HepG2 (cell line): ENCODE measurements around the gene SLIT3. TPM values are rescaled to one million over a fixed set of nuclear protein-coding genes. Genes with fewer than 3 reads are reported as not detected.

Experiments used
- ATAC-seq: fragments of 200-7000 bp; cut with Tn5 transposase; 3 replicates; pipeline ENCODE4 v1.9.1; 2020; ENCODE audit warnings: mild to moderate bottlenecking, moderate library complexity
- BruUV-seq: library from RNA; stranded (reverse); fragments of 400-500 nt; replicated peaks from 2 replicates; lab custom pipeline; 2021; lab: Mats Ljungman, UMichigan
- CTCF ChIA-PET: fragments of 300-600 bp; formaldehyde crosslinking; extraction: SDS; loops from one replicate; lab custom pipeline; 2021; ENCODE audit warnings: low total read pairs, inconsistent platforms, low intra/inter-chr PET ratio; lab: Yijun Ruan, JAX
- POLR2A ChIA-PET: fragments of 350-600 bp; sonication (Branson Sonifier 250); formaldehyde crosslinking; loops from one replicate; lab custom pipeline; 2020; ENCODE audit warnings: antibody characterized with exemption, inconsistent platforms; lab: Yijun Ruan, JAX
- DNase-seq: peaks from one replicate; pipeline ENCODE4 v3.0.0-alpha.2; 2015; ENCODE audit warnings: low spot score
- FAIRE-seq: peaks from 3 replicates; lab custom pipeline; 2011; peaks lifted over from hg19 to GRCh38; lab: Jason Lieb, UNC
- H2AFZ ChIP-seq: one replicate; pipeline ENCODE4 v1.6.1; 2011; ENCODE audit warnings: low read length, inconsistent platforms
- H3K27ac ChIP-seq: fragments of 300-600 bp; 3 replicates; pipeline ENCODE4 v1.8.0; 2011; ENCODE audit warnings: mixed run types, mild to moderate bottlenecking, mixed read lengths, low read length, inconsistent platforms; ENCODE audit not compliant: insufficient read depth; ENCODE audit errors: extremely low read length
- H3K27me3 ChIP-seq, 2 experiments: fragments of 200-600 bp in 1 of 2; 2 replicates in 1 of 2; 3 replicates in 1 of 2; pipeline versions ENCODE4 v1.6.0 to v1.8.0; 2011; ENCODE audit warnings: low read length in 2 of 2, mild to moderate bottlenecking in 2 of 2, moderate library complexity in 2 of 2, inconsistent platforms in 1 of 2; ENCODE audit not compliant: insufficient read depth in 2 of 2, control insufficient read depth in 1 of 2
- H3K36me3 ChIP-seq, 2 experiments: fragments of 200-600 bp in 1 of 2; replicated peaks in 1 of 2; 2 replicates in 1 of 2; 3 replicates in 1 of 2; pipeline versions ENCODE4 v1.5.1 to v1.8.0; 2011; ENCODE audit warnings: low read length in 2 of 2, inconsistent platforms in 1 of 2; ENCODE audit not compliant: insufficient read depth in 2 of 2, control insufficient read depth in 1 of 2
- H3K4me1 ChIP-seq: 2 replicates; pipeline ENCODE4 v1.5.1; 2012; ENCODE audit warnings: low read length, inconsistent platforms; ENCODE audit not compliant: insufficient read depth
- H3K4me2 ChIP-seq: 2 replicates; pipeline ENCODE4 v1.6.0; 2011; ENCODE audit warnings: low read depth, low read length, inconsistent platforms
- H3K4me3 ChIP-seq, 3 experiments: fragments of 200-600 bp in 1 of 3; sonication (generic), shearing (Covaris generic) in 1 of 3; replicated peaks in 1 of 3; 2 replicates each; pipeline ENCODE4 v1.5.1; 2011 to 2016; ENCODE audit warnings: low read length in 3 of 3, inconsistent platforms in 2 of 3, low read depth in 2 of 3, mild to moderate bottlenecking in 2 of 3, control low read depth in 1 of 3, mixed read lengths in 1 of 3; ENCODE audit not compliant: insufficient read depth in 1 of 3
- H3K79me2 ChIP-seq: one replicate; pipeline ENCODE4 v1.6.1; 2011; ENCODE audit warnings: low read length, inconsistent platforms; ENCODE audit not compliant: insufficient read depth
- H3K9ac ChIP-seq: 2 replicates; pipeline ENCODE4 v1.6.0; 2011; ENCODE audit warnings: mild to moderate bottlenecking, low read depth, low read length, inconsistent platforms; ENCODE audit not compliant: insufficient read depth
- H3K9me3 ChIP-seq: 2 replicates; pipeline ENCODE4 v1.5.1; 2012; ENCODE audit warnings: mild to moderate bottlenecking, low read length
- H4K20me1 ChIP-seq: 2 replicates; pipeline ENCODE4 v1.6.0; 2011; ENCODE audit warnings: inconsistent platforms, mild to moderate bottlenecking, low read length, moderate library complexity; ENCODE audit not compliant: insufficient read depth
- KLF16 ChIP-seq, 2 experiments: sonication (generic) in 1 of 2; formaldehyde crosslinking in 1 of 2; IDR thresholded peaks; 2 replicates each; pipeline versions ENCODE4 v1.6.1 to v1.8.0; 2016 to 2023; ENCODE audit warnings: missing genetic modification reagents in 2 of 2, missing compliant biosample characterization in 1 of 2
- NFE2L1 ChIP-seq: sonication (generic); formaldehyde crosslinking; IDR thresholded peaks from 2 replicates; pipeline ENCODE4 v1.4.0; 2020; ENCODE audit warnings: missing genetic modification reagents, mild to moderate bottlenecking, borderline replicate concordance
- PHF8 ChIP-seq: sonication (generic); formaldehyde crosslinking; IDR thresholded peaks from 2 replicates; pipeline ENCODE4 v1.5.0; 2020; ENCODE audit warnings: missing genetic modification reagents
- RFX3 ChIP-seq: IDR thresholded peaks from 2 replicates; pipeline ENCODE4 v1.6.1; 2016; ENCODE audit warnings: missing biosample characterization, missing genetic modification reagents
- SIX4 ChIP-seq: sonication (generic); formaldehyde crosslinking; IDR thresholded peaks from 2 replicates; pipeline ENCODE4 v1.4.0; 2020; ENCODE audit warnings: missing genetic modification reagents
- SYNCRIP ChIP-seq: fragments of 200-400 bp; formaldehyde crosslinking; IDR thresholded peaks from 2 replicates; pipeline ENCODE4 v1.6.1; 2018; ENCODE audit warnings: mild to moderate bottlenecking, low read depth, low read length; ENCODE audit not compliant: insufficient read depth
- TCF12 ChIP-seq, 2 experiments: fragments of 450-650 bp in 1 of 2; sonication (generic) in 1 of 2; formaldehyde crosslinking in 1 of 2; IDR thresholded peaks; 2 replicates each; pipeline versions ENCODE4 v1.6.1 to v1.8.0; 2017 to 2022; ENCODE audit warnings: antibody characterized with exemption in 1 of 2, mild to moderate bottlenecking in 1 of 2, missing genetic modification reagents in 1 of 2, moderate library complexity in 1 of 2
- ZFP90 ChIP-seq: sonication (generic); formaldehyde crosslinking; IDR thresholded peaks from 2 replicates; pipeline ENCODE4 v1.8.0; 2022; ENCODE audit warnings: missing genetic modification reagents, mild to moderate bottlenecking, inconsistent platforms, borderline replicate concordance
- ZNF292 ChIP-seq: sonication (generic); formaldehyde crosslinking; IDR thresholded peaks from 2 replicates; pipeline ENCODE4 v1.8.1; 2022; ENCODE audit warnings: mild to moderate bottlenecking, low read depth, missing genetic modification reagents, borderline replicate concordance
- ZNF564 ChIP-seq: sonication (generic); formaldehyde crosslinking; IDR thresholded peaks from 2 replicates; pipeline ENCODE4 v1.8.1; 2023; ENCODE audit warnings: mild to moderate bottlenecking, missing genetic modification reagents
- WGBS: methylation state at CpG from one replicate; pipeline ENCODE4 v1.1.6; 2017; ENCODE audit warnings: low lambda C conversion rate; 5-methylcytosine and 5-hydroxymethylcytosine counted together
- in situ Hi-C: cut with HindIII; loops from 2 replicates; pipeline ENCODE4 v1.10.0; 2017; ENCODE audit warnings: low pct_unique_long_range_greater_than_20kb; ENCODE audit not compliant: extremely low pct_ligation_motif_present
- intact Hi-C: fragments of 100-400 bp; cut with micrococcal nuclease; formaldehyde crosslinking; loops from one replicate; pipeline ENCODE4 v1.10.0; 2022; ENCODE audit not compliant: unreplicated experiment
- polyA plus RNA-seq, 8 experiments: library from polyadenylated mRNA; depleted of rRNA in 3 of 8; stranded (reverse) in 7 of 8; unstranded in 1 of 8; fragments of >200 nt; fragmentation: Illumina TruSeq in 4 of 8; extraction: Trizol in 4 of 8; gene quantifications; 2 replicates each; pipeline versions ENCODE4 v1.2.1 to v1.2.3, GENCODE V29; 2011 to 2016; ENCODE audit warnings: low read depth in 4 of 8, missing spikeins in 1 of 8, mixed read lengths in 1 of 8; ENCODE audit not compliant: insufficient read depth in 1 of 8
- total RNA-seq, 5 experiments: library from RNA; depleted of rRNA; stranded (reverse); fragments of >200 nt; fragmentation: Illumina TruSeq; extraction: Trizol; gene quantifications; 2 replicates each; pipeline ENCODE4 v1.2.3, GENCODE V29; 2016; ENCODE audit warnings: low read depth in 1 of 5
- TF ChIP-seq, protein P1 (sequence below): sonication (generic); formaldehyde crosslinking; IDR thresholded peaks from 2 replicates; pipeline ENCODE4 v1.9.0; 2021; ENCODE audit warnings: missing genetic modification reagents, mild to moderate bottlenecking, borderline replicate concordance
- TF ChIP-seq, protein P2 (sequence below): sonication (generic); formaldehyde crosslinking; IDR thresholded peaks from 2 replicates; pipeline ENCODE4 v1.8.1; 2023; ENCODE audit warnings: missing genetic modification reagents, inconsistent platforms, borderline replicate concordance
- TF ChIP-seq, protein P3 (sequence below): conservative IDR thresholded peaks from 2 replicates; pipeline ENCODE4 v1.6.1; 2018; ENCODE audit warnings: missing genetic modification reagents

Gene SLIT3
- total and polyA plus RNA-seq, 2 of the 13 experiments (the other 11 are each of a cell fraction or from before 2014, with no cell fraction given), result not detected

DNA sequence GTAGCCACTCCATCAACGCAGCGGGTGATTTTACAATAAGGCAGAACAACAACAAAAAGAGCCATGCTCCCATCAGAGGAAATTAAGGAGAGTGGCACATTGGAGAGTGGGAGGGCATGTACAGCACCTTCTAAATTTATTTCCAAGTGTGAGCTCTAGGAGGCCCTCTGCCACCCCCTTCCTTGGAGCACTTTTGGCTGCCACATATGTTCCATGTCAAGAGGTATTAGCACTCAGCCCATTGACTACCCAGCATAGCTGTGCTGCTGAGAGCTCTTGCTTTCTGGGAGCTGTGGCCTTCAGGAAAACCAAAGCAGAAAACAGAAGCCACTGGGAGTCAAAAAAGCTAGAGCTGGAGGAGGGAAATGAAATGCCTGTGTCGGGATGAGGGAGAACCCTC lies 521.6 kb downstream of the SLIT3 start:
- H3K27me3 ChIP-seq, result peaks cover 0 to 33% of the 10 kb centered on the region in 2 experiments
- no peak overlapping the region for H3K9ac ChIP-seq
- no peak overlapping the region for H3K4me2 ChIP-seq
- DNase-seq, result no peak
- no peaks in the 10 kb centered on the region for H3K4me1 ChIP-seq
- POLR2A ChIA-PET, result no interaction called here
- H2AFZ ChIP-seq, result no peak overlapping the region
- H3K9me3 ChIP-seq, result no peaks in the 10 kb centered on the region
- intact Hi-C loops, result no loop called here
- TF ChIP-seq KLF16 (CRISPR knock-in tag; IDR thresholded peaks at IDR 0.05) (no peak), ZNF564 (CRISPR knock-in tag) (no peak), ZFP90 (CRISPR knock-in tag) (no peak), TCF12 (IDR thresholded peaks at IDR 0.05) (no peak), TCF12 (CRISPR knock-in tag; IDR thresholded peaks at IDR 0.05) (no peak), ZNF292 (CRISPR knock-in tag) (no peak)
- TF ChIP-seq, all 625 proteins: peak for 0
- no peaks in the 10 kb centered on the region for H4K20me1 ChIP-seq
- H3K36me3 ChIP-seq, result no peaks in the 10 kb centered on the region
- no peak overlapping the region for H3K27ac ChIP-seq
- in situ Hi-C loops, result no loop called here
- BruUV-seq, result no TSS peak
- CTCF ChIA-PET, result no interaction called here
- no peak overlapping the region for H3K4me3 ChIP-seq
- no peaks in the 10 kb centered on the region for H3K79me2 ChIP-seq
- FAIRE-seq (no peak), ATAC-seq (no peak)
- WGBS, result 20% methylated on average over 3 of the region's 3 CpGs

DNA sequence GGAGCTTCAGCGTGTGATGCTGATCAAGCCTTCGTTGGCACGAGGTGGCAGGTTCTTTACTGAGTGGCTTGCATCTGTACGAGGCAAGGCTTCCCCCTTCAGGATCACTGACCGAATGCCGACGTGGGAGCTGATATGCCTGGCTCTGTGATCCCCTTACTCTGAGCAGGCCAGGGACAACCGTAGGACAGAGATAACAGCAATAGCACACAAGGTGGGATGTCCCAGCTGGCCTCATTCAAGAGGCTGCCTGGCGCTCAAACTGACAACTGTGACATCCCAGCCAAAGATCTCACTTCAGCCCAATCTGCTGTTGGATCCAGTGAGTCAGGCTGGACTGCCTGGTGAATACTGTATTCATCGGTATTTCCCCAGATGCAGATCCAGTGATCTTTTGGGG lies 522.4 kb downstream of the SLIT3 start:
- Histone ChIP-seq H3K27ac (no peak overlapping the region), H3K27me3 (peaks cover 0 to 33% of the 10 kb centered on the region in 2 experiments), H3K9me3 (no peaks in the 10 kb centered on the region), H2AFZ (no peak overlapping the region), H3K36me3 (no peaks in the 10 kb centered on the region), H3K9ac (no peak overlapping the region), H3K79me2 (no peaks in the 10 kb centered on the region), H4K20me1 (no peaks in the 10 kb centered on the region), H3K4me2 (no peak overlapping the region), H3K4me1 (no peaks in the 10 kb centered on the region), H3K4me3 (no peak overlapping the region)
- POLR2A ChIA-PET, result no interaction called here
- WGBS, result 16% methylated on average over 7 of the region's 10 CpGs
- DNase-seq (no peak), ATAC-seq (no peak), FAIRE-seq (no peak)
- in situ Hi-C loops (no loop called here), intact Hi-C loops (no loop called here)
- CTCF ChIA-PET, result no interaction called here
- no TSS peak for BruUV-seq
- TF ChIP-seq SIX4 (CRISPR knock-in tag) (no peak), SYNCRIP (no peak), RFX3 (no peak), PHF8 (CRISPR knock-in tag) (no peak), NFE2L1 (no peak)
- TF ChIP-seq, protein P1, sequence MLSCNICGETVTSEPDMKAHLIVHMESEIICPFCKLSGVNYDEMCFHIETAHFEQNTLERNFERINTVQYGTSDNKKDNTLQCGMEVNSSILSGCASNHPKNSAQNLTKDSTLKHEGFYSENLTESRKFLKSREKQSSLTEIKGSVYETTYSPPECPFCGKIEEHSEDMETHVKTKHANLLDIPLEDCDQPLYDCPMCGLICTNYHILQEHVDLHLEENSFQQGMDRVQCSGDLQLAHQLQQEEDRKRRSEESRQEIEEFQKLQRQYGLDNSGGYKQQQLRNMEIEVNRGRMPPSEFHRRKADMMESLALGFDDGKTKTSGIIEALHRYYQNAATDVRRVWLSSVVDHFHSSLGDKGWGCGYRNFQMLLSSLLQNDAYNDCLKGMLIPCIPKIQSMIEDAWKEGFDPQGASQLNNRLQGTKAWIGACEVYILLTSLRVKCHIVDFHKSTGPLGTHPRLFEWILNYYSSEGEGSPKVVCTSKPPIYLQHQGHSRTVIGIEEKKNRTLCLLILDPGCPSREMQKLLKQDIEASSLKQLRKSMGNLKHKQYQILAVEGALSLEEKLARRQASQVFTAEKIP, result no peak
- TF ChIP-seq, protein P2, sequence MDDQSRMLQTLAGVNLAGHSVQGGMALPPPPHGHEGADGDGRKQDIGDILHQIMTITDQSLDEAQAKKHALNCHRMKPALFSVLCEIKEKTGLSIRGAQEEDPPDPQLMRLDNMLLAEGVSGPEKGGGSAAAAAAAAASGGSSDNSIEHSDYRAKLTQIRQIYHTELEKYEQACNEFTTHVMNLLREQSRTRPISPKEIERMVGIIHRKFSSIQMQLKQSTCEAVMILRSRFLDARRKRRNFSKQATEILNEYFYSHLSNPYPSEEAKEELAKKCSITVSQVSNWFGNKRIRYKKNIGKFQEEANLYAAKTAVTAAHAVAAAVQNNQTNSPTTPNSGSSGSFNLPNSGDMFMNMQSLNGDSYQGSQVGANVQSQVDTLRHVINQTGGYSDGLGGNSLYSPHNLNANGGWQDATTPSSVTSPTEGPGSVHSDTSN (CRISPR knock-in tag), result no peak
- TF ChIP-seq, protein P3, sequence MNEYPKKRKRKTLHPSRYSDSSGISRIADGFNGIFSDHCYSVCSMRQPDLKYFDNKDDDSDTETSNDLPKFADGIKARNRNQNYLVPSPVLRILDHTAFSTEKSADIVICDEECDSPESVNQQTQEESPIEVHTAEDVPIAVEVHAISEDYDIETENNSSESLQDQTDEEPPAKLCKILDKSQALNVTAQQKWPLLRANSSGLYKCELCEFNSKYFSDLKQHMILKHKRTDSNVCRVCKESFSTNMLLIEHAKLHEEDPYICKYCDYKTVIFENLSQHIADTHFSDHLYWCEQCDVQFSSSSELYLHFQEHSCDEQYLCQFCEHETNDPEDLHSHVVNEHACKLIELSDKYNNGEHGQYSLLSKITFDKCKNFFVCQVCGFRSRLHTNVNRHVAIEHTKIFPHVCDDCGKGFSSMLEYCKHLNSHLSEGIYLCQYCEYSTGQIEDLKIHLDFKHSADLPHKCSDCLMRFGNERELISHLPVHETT (CRISPR knock-in tag), result no peak
